Endodermal cell (in vitro differentiated cells): ENCODE results near the gene NID1. TPM values are rescaled to one million over a fixed set of nuclear protein-coding genes. Genes with fewer than 3 reads are reported as not detected.
A peak's percentile ranks its signal among the peaks of the same experiment; 100 is the strongest.

Experiments used
- DNase-seq: peaks from one replicate; pipeline ENCODE4 v3.0.0-alpha.2; 2017
- H3K27ac ChIP-seq: 2 replicates; pipeline ENCODE4 v1.5.1; 2013; ENCODE audit warnings: mild to moderate bottlenecking, low read depth, low read length, moderate library complexity
- H3K27me3 ChIP-seq: 2 replicates; pipeline ENCODE4 v1.6.1; 2013; ENCODE audit warnings: mild to moderate bottlenecking, low read length, moderate library complexity; ENCODE audit not compliant: insufficient read depth, control insufficient read depth, poor library complexity, severe bottlenecking
- H3K36me3 ChIP-seq: 2 replicates; pipeline ENCODE4 v1.7.0; 2013; ENCODE audit warnings: mild to moderate bottlenecking, low read length, moderate library complexity; ENCODE audit not compliant: control insufficient read depth, insufficient read depth
- H3K4me1 ChIP-seq: one replicate; pipeline ENCODE4 v1.7.0; 2013; ENCODE audit warnings: low read length; ENCODE audit not compliant: control insufficient read depth, insufficient read depth
- H3K4me3 ChIP-seq: 2 replicates; pipeline ENCODE4 v1.5.1; 2013; ENCODE audit warnings: mild to moderate bottlenecking, low read length, moderate library complexity
- H3K9ac ChIP-seq: 2 replicates; pipeline ENCODE4 v1.6.1; 2013; ENCODE audit warnings: mild to moderate bottlenecking, low read length, moderate library complexity; ENCODE audit not compliant: poor library complexity, severe bottlenecking; ENCODE audit errors: extremely low read depth
- H3K9me3 ChIP-seq: 2 replicates; pipeline ENCODE4 v1.6.1; 2013; ENCODE audit warnings: mild to moderate bottlenecking, low read length, moderate library complexity; ENCODE audit not compliant: control insufficient read depth
- H3K27ac Mint-ChIP-seq: 2 replicates; pipeline ENCODE4 v1.8.0; 2020; ENCODE audit warnings: mixed read lengths
- H3K27me3 Mint-ChIP-seq: 2 replicates; pipeline ENCODE4 v1.8.0; 2021; ENCODE audit warnings: mild to moderate bottlenecking, mixed read lengths; ENCODE audit not compliant: insufficient read depth
- H3K36me3 Mint-ChIP-seq: 2 replicates; pipeline ENCODE4 v1.8.0; 2020; ENCODE audit warnings: low read depth, mixed read lengths
- H3K4me1 Mint-ChIP-seq: 2 replicates; pipeline ENCODE4 v1.8.0; 2020; ENCODE audit warnings: mixed read lengths
- H3K4me3 Mint-ChIP-seq: 2 replicates; pipeline ENCODE4 v1.8.0; 2020; ENCODE audit warnings: mild to moderate bottlenecking, moderate library complexity, mixed read lengths
- H3K9me3 Mint-ChIP-seq: 2 replicates; pipeline ENCODE4 v1.8.0; 2020; ENCODE audit warnings: mild to moderate bottlenecking, mixed read lengths
- WGBS, 2 experiments: methylation state at CpG; one replicate each; pipeline versions ENCODE4 v1.1.5 to v1.1.7; 2013; ENCODE audit warnings: missing lambda C conversion rate in 2 of 2, mixed read lengths in 1 of 2; ENCODE audit not compliant: insufficient coverage in 1 of 2, insufficient read length in 1 of 2; 5-methylcytosine and 5-hydroxymethylcytosine counted together
- total RNA-seq, 2 donors: library from RNA; stranded (reverse); fragmentation: NEBNext Ultra II Directional in 1 of 2; extraction: Animal tissue kit (Norgen Biotek cat#: 25700) in 1 of 2; gene quantifications; 2 replicates in 1 of 2; 3 replicates in 1 of 2; pipeline ENCODE4 v1.2.1, GENCODE V29; 2021
- TF ChIP-seq, protein P1 (sequence below): fragments of 200-600 bp; sonication (generic); conservative IDR thresholded peaks from 2 replicates; pipeline ENCODE4 v1.5.0; 2021; ENCODE audit warnings: antibody characterized with exemption, mild to moderate bottlenecking

The NID1 gene
- total RNA-seq, 2 donors from 2014 or later: 12.7 to 18.3 TPM

DNA sequence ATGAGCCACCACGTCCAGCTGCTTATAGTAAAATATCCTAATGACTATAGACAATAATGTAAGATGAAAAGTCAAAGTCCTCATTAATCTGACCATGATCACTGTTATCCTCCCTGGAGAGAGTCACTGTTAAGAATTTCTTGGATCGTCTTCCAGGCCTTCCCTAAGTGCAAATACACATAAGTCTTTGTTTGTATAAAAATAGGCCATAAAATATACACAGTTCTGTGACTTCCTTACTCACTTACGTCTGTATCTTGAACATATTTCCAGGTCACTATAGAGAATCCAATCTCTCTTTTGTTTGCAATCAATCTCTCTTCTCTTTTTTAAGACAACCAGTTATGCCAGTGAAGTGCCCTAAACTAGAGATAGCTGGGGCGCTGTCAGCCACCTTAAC lies 109.1 kb downstream of the NID1 start:
- Mint-ChIP-seq H3K9me3 (no peaks in the 10 kb centered on the region), H3K36me3 (no peaks in the 10 kb centered on the region), H3K27ac (no peak overlapping the region), H3K4me1 (peaks cover 11% of the 10 kb centered on the region), H3K27me3 (no peaks in the 10 kb centered on the region), H3K4me3 (no peak overlapping the region)
- H3K36me3 ChIP-seq: no peaks in the 10 kb centered on the region
- H3K27me3 ChIP-seq: no peaks in the 10 kb centered on the region
- H3K4me1 ChIP-seq: no peaks in the 10 kb centered on the region
- no peak overlapping the region for H3K4me3 ChIP-seq
- no peaks in the 10 kb centered on the region for H3K9me3 ChIP-seq
- no peak overlapping the region for H3K9ac ChIP-seq
- 85 to 86% methylated on average over 3 of the region's 4 CpGs for WGBS, 2 experiments
- no peak overlapping the region for H3K27ac ChIP-seq
- DNase-seq: no peak
- TF ChIP-seq, protein P1, sequence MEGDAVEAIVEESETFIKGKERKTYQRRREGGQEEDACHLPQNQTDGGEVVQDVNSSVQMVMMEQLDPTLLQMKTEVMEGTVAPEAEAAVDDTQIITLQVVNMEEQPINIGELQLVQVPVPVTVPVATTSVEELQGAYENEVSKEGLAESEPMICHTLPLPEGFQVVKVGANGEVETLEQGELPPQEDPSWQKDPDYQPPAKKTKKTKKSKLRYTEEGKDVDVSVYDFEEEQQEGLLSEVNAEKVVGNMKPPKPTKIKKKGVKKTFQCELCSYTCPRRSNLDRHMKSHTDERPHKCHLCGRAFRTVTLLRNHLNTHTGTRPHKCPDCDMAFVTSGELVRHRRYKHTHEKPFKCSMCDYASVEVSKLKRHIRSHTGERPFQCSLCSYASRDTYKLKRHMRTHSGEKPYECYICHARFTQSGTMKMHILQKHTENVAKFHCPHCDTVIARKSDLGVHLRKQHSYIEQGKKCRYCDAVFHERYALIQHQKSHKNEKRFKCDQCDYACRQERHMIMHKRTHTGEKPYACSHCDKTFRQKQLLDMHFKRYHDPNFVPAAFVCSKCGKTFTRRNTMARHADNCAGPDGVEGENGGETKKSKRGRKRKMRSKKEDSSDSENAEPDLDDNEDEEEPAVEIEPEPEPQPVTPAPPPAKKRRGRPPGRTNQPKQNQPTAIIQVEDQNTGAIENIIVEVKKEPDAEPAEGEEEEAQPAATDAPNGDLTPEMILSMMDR: no peak

DNA sequence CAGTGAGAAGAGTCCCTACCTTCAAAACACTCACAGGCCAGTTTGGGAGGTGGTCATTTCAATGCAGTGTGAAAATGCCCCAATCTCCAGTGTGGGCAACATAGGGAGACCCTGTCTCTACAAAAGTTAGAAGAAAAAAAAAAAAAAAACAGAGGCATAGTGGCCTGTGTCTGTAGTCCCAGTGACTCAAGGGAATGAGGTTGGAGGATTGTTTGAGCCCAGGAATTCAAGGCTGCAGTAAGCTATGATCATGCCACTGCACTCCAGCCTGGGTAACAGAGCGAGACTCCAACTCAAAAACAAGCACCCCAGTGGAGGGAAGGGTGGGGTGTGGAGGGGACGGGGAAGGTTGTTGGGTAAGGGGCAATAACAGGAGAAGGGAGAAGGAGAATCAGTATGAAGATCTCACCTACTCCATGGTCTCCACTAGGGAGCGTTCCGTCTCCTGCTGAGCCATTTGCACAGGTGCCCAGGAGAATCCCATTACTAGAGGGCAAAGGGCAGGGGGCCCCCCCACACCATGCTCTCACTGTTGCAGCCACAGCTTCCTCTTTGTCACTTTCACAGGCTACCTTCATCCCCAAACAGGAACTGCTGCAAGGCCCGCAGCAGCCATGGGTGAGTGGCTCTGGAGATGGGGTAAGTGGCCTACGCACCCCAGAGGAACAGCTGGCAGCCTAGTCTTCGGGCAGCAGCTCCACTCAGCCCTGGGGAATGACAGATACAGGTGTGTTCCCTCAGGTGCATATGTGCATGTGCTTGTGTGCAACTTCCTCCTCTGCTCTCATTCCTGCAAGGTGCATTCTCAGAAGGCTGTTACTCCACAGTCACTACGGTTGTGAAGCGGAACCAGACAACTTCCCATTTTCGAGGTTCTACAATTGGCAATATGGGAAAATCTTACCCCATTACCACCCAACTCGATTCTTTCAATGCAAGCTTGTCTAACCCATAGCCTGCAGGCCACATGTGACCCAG lies 110.3 kb downstream of the NID1 start:
- no peaks in the 10 kb centered on the region for H3K9me3 Mint-ChIP-seq
- Histone ChIP-seq H3K9me3 (no peaks in the 10 kb centered on the region), H3K36me3 (no peaks in the 10 kb centered on the region), H3K27me3 (no peaks in the 10 kb centered on the region), H3K4me3 (no peak overlapping the region), H3K4me1 (no peaks in the 10 kb centered on the region), H3K9ac (no peak overlapping the region), H3K27ac (no peak overlapping the region)
- H3K4me3 Mint-ChIP-seq: no peak overlapping the region
- TF ChIP-seq, protein P1: peak; percentile 59
- no peak overlapping the region for H3K27ac Mint-ChIP-seq
- no peaks in the 10 kb centered on the region for H3K27me3 Mint-ChIP-seq
- H3K36me3 Mint-ChIP-seq: no peaks in the 10 kb centered on the region
- DNase-seq: no peak
- H3K4me1 Mint-ChIP-seq: peaks cover 11% of the 10 kb centered on the region
- WGBS, 2 experiments: 86 to 91% methylated on average over 4 to 11 of the region's 11 CpGs

DNA sequence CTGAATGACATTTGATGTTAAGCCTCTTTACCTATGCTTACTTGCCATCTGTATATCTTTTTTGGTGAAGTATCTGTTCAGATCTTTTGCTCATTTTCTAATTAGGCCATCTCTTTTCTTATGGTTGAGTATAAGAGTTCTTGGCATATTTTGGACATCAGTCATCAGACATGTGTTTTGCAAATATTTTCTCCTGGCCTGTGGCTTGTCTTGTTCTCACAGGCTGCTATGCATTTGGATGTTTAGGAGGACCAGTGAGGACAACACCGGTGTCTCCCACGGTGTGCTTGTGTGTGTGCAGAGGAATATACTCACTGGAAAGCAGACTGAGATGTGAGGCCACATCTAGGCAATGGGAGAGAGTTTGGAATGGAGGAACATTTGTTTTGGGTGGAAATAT lies 111.1 kb downstream of the NID1 start:
- H3K27ac ChIP-seq: no peak overlapping the region

More for the DNA sequence above, 111.1 kb downstream of the NID1 start:
- no peaks in the 10 kb centered on the region for H3K36me3 ChIP-seq
- no peaks in the 10 kb centered on the region for H3K27me3 Mint-ChIP-seq
- H3K27ac Mint-ChIP-seq: no peak overlapping the region
- H3K36me3 Mint-ChIP-seq: no peaks in the 10 kb centered on the region
- no peaks in the 10 kb centered on the region for H3K27me3 ChIP-seq
- DNase-seq: no peak
- 90 to 94% methylated on average over 2 of the region's 2 CpGs for WGBS, 2 experiments
- H3K4me1 ChIP-seq: no peaks in the 10 kb centered on the region
- H3K4me3 Mint-ChIP-seq: no peak overlapping the region
- no peak overlapping the region for H3K4me3 ChIP-seq
- no peaks in the 10 kb centered on the region for H3K9me3 ChIP-seq
- no peak overlapping the region for H3K9ac ChIP-seq
- TF ChIP-seq, protein P1: no peak
- H3K9me3 Mint-ChIP-seq: no peaks in the 10 kb centered on the region
- H3K4me1 Mint-ChIP-seq: peaks cover 11% of the 10 kb centered on the region
